IMR-90 (cell line): ENCODE results near the gene MAPK8IP1. TPM values are rescaled to one million over a fixed set of nuclear protein-coding genes. Genes with fewer than 3 reads are reported as not detected.

Experiments used
- ATAC-seq: fragments of 200-7000 bp; cut with Tn5 transposase; 2 replicates; pipeline ENCODE4 v1.9.1; 2020; ENCODE audit warnings: low read depth, mild to moderate bottlenecking, moderate library complexity
- BruUV-seq: library from RNA; stranded (reverse); fragments of 400-500 nt; replicated peaks from 2 replicates; lab custom pipeline; 2021; lab: Mats Ljungman, UMichigan
- CTCF ChIA-PET: fragments of 300-600 bp; formaldehyde crosslinking; extraction: SDS; loops from one replicate; lab custom pipeline; 2021; ENCODE audit warnings: antibody characterized with exemption; lab: Yijun Ruan, JAX
- POLR2A ChIA-PET: fragments of 300-600 bp; sonication (Branson Sonifier 250); formaldehyde crosslinking; loops from one replicate; lab custom pipeline; 2022; ENCODE audit warnings: antibody characterized with exemption; ENCODE audit not compliant: unreplicated experiment; lab: Charles Lee
- DNase-seq: peaks from one replicate; pipeline ENCODE4 v3.0.0; 2013
- H2AFZ ChIP-seq: replicated peaks from 2 replicates; pipeline ENCODE3; 2013; ENCODE audit warnings: low read length, mild to moderate bottlenecking; ENCODE audit not compliant: poor library complexity
- H2AK5ac ChIP-seq: 2 replicates; pipeline ENCODE4 v1.6.1; 2013; ENCODE audit warnings: low read depth, low read length, inconsistent platforms
- H2AK9ac ChIP-seq: replicated peaks from 2 replicates; pipeline ENCODE3; 2013; ENCODE audit warnings: mild to moderate bottlenecking, low read depth, low read length, moderate library complexity; ENCODE audit not compliant: poor library complexity
- H2BK120ac ChIP-seq: 2 replicates; pipeline ENCODE4 v1.6.1; 2013; ENCODE audit warnings: low read depth, low read length, inconsistent platforms
- H2BK15ac ChIP-seq: 3 replicates; pipeline ENCODE4 v1.6.1; 2013; ENCODE audit warnings: low read depth, low read length, inconsistent platforms
- H2BK20ac ChIP-seq: 2 replicates; pipeline ENCODE4 v1.6.1; 2013; ENCODE audit warnings: low read depth, mild to moderate bottlenecking, inconsistent platforms, low read length, moderate library complexity
- H2BK5ac ChIP-seq: 2 replicates; pipeline ENCODE4 v1.6.1; 2013; ENCODE audit warnings: mild to moderate bottlenecking, low read depth, low read length, inconsistent platforms; ENCODE audit not compliant: poor library complexity, severe bottlenecking
- H3K14ac ChIP-seq: replicated peaks from 2 replicates; pipeline ENCODE4 v1.6.1; 2013; ENCODE audit warnings: low read depth, low read length, inconsistent platforms
- H3K18ac ChIP-seq: 2 replicates; pipeline ENCODE4 v1.6.1; 2013; ENCODE audit warnings: low read depth, low read length, control low read depth
- H3K23ac ChIP-seq: 2 replicates; pipeline ENCODE4 v1.6.1; 2013; ENCODE audit warnings: low read depth, low read length, inconsistent platforms
- H3K27ac ChIP-seq: 2 replicates; pipeline ENCODE4 v1.5.1; 2013; ENCODE audit warnings: mild to moderate bottlenecking, control low read depth, low read length; ENCODE audit not compliant: insufficient read depth
- H3K27me3 ChIP-seq: 2 replicates; pipeline ENCODE4 v1.6.1; 2013; ENCODE audit warnings: low read length; ENCODE audit not compliant: control insufficient read depth, insufficient read depth
- H3K36me3 ChIP-seq: 2 replicates; pipeline ENCODE4 v1.6.1; 2013; ENCODE audit warnings: low read length, mixed read lengths; ENCODE audit not compliant: control insufficient read depth, insufficient read depth
- H3K4ac ChIP-seq: 2 replicates; pipeline ENCODE4 v1.6.1; 2013; ENCODE audit warnings: low read depth, low read length, inconsistent platforms
- H3K4me1 ChIP-seq: 2 replicates; pipeline ENCODE4 v1.6.1; 2013; ENCODE audit warnings: low read length, mixed read lengths; ENCODE audit not compliant: control insufficient read depth, insufficient read depth
- H3K4me2 ChIP-seq: 2 replicates; pipeline ENCODE4 v1.6.1; 2013; ENCODE audit warnings: low read depth, mild to moderate bottlenecking, control low read depth, low read length, moderate library complexity
- H3K4me3 ChIP-seq: 2 replicates; pipeline ENCODE4 v1.5.1; 2013; ENCODE audit warnings: low read depth, mild to moderate bottlenecking, control low read depth, low read length, moderate library complexity; ENCODE audit not compliant: insufficient read depth
- H3K56ac ChIP-seq: 2 replicates; pipeline ENCODE4 v1.6.1; 2013; ENCODE audit warnings: low read length, inconsistent platforms; ENCODE audit not compliant: insufficient read depth; ENCODE audit errors: extremely low read depth
- H3K79me1 ChIP-seq, 2 experiments: 2 replicates each; pipeline ENCODE4 v1.6.1; 2013; ENCODE audit warnings: low read length in 2 of 2, inconsistent platforms in 1 of 2, low read depth in 1 of 2
- H3K9ac ChIP-seq: 2 replicates; pipeline ENCODE4 v1.6.1; 2013; ENCODE audit warnings: low read depth, low read length, control low read depth
- H3K9me1 ChIP-seq: 2 replicates; pipeline ENCODE4 v1.6.1; 2013; ENCODE audit warnings: low read length, inconsistent platforms; ENCODE audit not compliant: insufficient read depth
- H3K9me3 ChIP-seq: 2 replicates; pipeline ENCODE4 v1.6.1; 2013; ENCODE audit warnings: low read length; ENCODE audit not compliant: control insufficient read depth, insufficient read depth
- H4K20me1 ChIP-seq: 2 replicates; pipeline ENCODE4 v1.6.1; 2013; ENCODE audit warnings: low read length, inconsistent platforms; ENCODE audit not compliant: insufficient read depth
- H4K5ac ChIP-seq: 2 replicates; pipeline ENCODE4 v1.6.1; 2013; ENCODE audit warnings: mild to moderate bottlenecking, low read depth, low read length, control low read depth
- H4K8ac ChIP-seq, 2 experiments: 2 replicates each; pipeline ENCODE4 v1.6.1; 2013; ENCODE audit warnings: low read depth in 2 of 2, low read length in 2 of 2, control low read depth in 1 of 2, inconsistent platforms in 1 of 2
- H4K91ac ChIP-seq: 2 replicates; pipeline ENCODE4 v1.6.1; 2013; ENCODE audit warnings: low read depth, low read length, inconsistent platforms; ENCODE audit not compliant: insufficient read depth
- BHLHE40 ChIP-seq: fragments of 150-350 bp; IDR thresholded peaks from 2 replicates; pipeline ENCODE4 v1.6.1; 2016; ENCODE audit warnings: mild to moderate bottlenecking, low read depth, low read length
- CEBPB ChIP-seq: IDR thresholded peaks from 2 replicates; pipeline ENCODE4 v1.6.1; 2012; ENCODE audit warnings: low read depth, low read length, improper control_type of control experiment
- CHD1 ChIP-seq: IDR thresholded peaks from 2 replicates; pipeline ENCODE4 v1.6.1; 2012; ENCODE audit warnings: low read depth, low read length, improper control_type of control experiment
- FOS ChIP-seq: fragments of 150-350 bp; IDR thresholded peaks from 2 replicates; pipeline ENCODE4 v1.6.1; 2016; ENCODE audit warnings: low read depth, low read length
- MAFK ChIP-seq: IDR thresholded peaks from 2 replicates; pipeline ENCODE4 v1.6.1; 2012; ENCODE audit warnings: low read depth, low read length, improper control_type of control experiment
- MAZ ChIP-seq: IDR thresholded peaks from 2 replicates; pipeline ENCODE4 v1.6.1; 2012; ENCODE audit warnings: low read depth, mild to moderate bottlenecking, low read length, improper control_type of control experiment, moderate library complexity, borderline replicate concordance
- MXI1 ChIP-seq: IDR thresholded peaks from 2 replicates; pipeline ENCODE4 v1.6.1; 2012; ENCODE audit warnings: low read depth, mild to moderate bottlenecking, low read length, moderate library complexity, borderline replicate concordance
- NFE2L2 ChIP-seq: fragments of 150-350 bp; IDR thresholded peaks from 2 replicates; pipeline ENCODE4 v1.6.1; 2016; ENCODE audit warnings: low read depth, mild to moderate bottlenecking, low read length
- POLR2A ChIP-seq: IDR thresholded peaks from 2 replicates; pipeline ENCODE4 v1.6.1; 2012; ENCODE audit warnings: mild to moderate bottlenecking, low read depth, low read length
- RAD21 ChIP-seq: IDR thresholded peaks from 2 replicates; pipeline ENCODE4 v1.6.1; 2012; ENCODE audit warnings: low read length, improper control_type of control experiment
- RCOR1 ChIP-seq: IDR thresholded peaks from 2 replicates; pipeline ENCODE4 v1.6.1; 2012; ENCODE audit warnings: mild to moderate bottlenecking, low read length, improper control_type of control experiment; ENCODE audit not compliant: insufficient replicate concordance
- RFX5 ChIP-seq: IDR thresholded peaks from 2 replicates; pipeline ENCODE4 v1.8.0; 2012; ENCODE audit warnings: low read depth, mild to moderate bottlenecking, low read length, moderate library complexity
- SMC3 ChIP-seq: fragments of 150-350 bp; IDR thresholded peaks from 2 replicates; pipeline ENCODE4 v1.6.1; 2016; ENCODE audit warnings: low read depth, mild to moderate bottlenecking, antibody characterized with exemption, low read length, moderate library complexity
- WGBS, 2 experiments: methylation state at CpG; one replicate each; pipeline versions ENCODE4 v1.1.5 to v1.1.7; 2013; ENCODE audit warnings: missing lambda C conversion rate in 2 of 2; ENCODE audit not compliant: insufficient read length in 1 of 2; ENCODE audit errors: extremely low coverage in 2 of 2; 5-methylcytosine and 5-hydroxymethylcytosine counted together
- dilution Hi-C: fragments of 300-500 bp; cut with HindIII; formaldehyde crosslinking; loops from one replicate; pipeline ENCODE4 v1.14.3; 2018; ENCODE audit warnings: low sequenced_read_pairs; ENCODE audit not compliant: unreplicated experiment
- in situ Hi-C: fragments of 300-500 bp; cut with MboI; formaldehyde crosslinking; loops from 3 replicates; pipeline ENCODE4 v1.14.3; 2019; ENCODE audit warnings: low sequenced_read_pairs, inconsistent platforms, mixed read lengths
- intact Hi-C: fragments of 100-400 bp; cut with micrococcal nuclease; formaldehyde crosslinking; loops from 2 replicates; pipeline ENCODE4 v1.10.0; 2022
- polyA plus RNA-seq, 3 experiments: library from polyadenylated mRNA; depleted of rRNA; stranded (reverse); fragments of >200 nt; gene quantifications; 2 replicates each; pipeline ENCODE4 v1.2.3, GENCODE V29; 2012; ENCODE audit warnings: low replicate concordance in 1 of 3
- total RNA-seq: library from RNA; depleted of rRNA; stranded (reverse); fragments of >200 nt; gene quantifications from 2 replicates; pipeline ENCODE4 v1.2.3, GENCODE V29; 2012
- TF ChIP-seq, protein P1 (sequence below): fragments of 150-350 bp; IDR thresholded peaks from 2 replicates; pipeline ENCODE4 v1.6.1; 2017; ENCODE audit warnings: mild to moderate bottlenecking, antibody characterized with exemption, low read length, low read depth
- TF ChIP-seq, protein P2 (sequence below): fragments of 150-350 bp; IDR thresholded peaks from 2 replicates; pipeline ENCODE4 v1.6.1; 2016; ENCODE audit warnings: low read depth, mild to moderate bottlenecking, low read length, moderate library complexity, borderline replicate concordance
- TF ChIP-seq, protein P3 (sequence below): conservative IDR thresholded peaks from 2 replicates; pipeline ENCODE4 v1.5.1; 2012; ENCODE audit warnings: mild to moderate bottlenecking, low read depth, low read length, improper control_type of control experiment

Gene MAPK8IP1
- total and polyA plus RNA-seq, 2 of the 4 experiments (the other 2 are of a cell fraction): 6.5 to 9.6 TPM

DNA sequence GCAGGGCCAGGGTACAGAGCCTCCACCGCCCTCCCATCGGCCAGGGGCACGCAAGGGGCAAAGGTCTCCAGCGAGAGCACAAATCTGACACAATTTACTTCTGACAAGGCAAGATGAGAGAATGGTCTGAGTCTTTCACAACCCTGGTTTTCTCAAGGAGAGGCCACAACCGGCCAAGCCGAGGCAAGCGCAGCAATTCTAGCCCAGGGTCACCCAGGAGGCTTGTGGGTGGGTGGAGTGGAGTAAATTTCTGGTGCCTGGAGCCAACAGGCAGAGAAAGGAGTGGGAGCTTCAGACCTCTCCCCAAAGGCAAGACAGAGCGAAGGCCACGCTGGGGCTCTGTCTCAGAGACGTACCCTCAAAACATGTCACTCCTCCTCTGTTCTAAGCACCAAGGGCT is 46.3 kb downstream of the MAPK8IP1 start:
- H3K56ac ChIP-seq: no peak overlapping the region
- no peak overlapping the region for H3K4me3 ChIP-seq
- H3K79me1 ChIP-seq: no peaks in the 10 kb centered on the region
- H2BK20ac ChIP-seq: no peak overlapping the region
- BruUV-seq: no TSS peak
- no peak overlapping the region for H4K5ac ChIP-seq
- in situ Hi-C loops: no loop called here
- no peak overlapping the region for H3K4me2 ChIP-seq
- dilution Hi-C loops: no loop called here
- CTCF ChIA-PET: no interaction called here
- no peaks in the 10 kb centered on the region for H3K9me3 ChIP-seq
- H2AK5ac ChIP-seq: no peak overlapping the region
- no peaks in the 10 kb centered on the region; the same call in 1 of the 2 replicates for H3K4me1 ChIP-seq
- H2AK9ac ChIP-seq: no peak overlapping the region
- H4K20me1 ChIP-seq: peaks cover 7% of the 10 kb centered on the region; the same call in 1 of the 2 replicates
- H3K36me3 ChIP-seq: peaks cover 42% of the 10 kb centered on the region
- intact Hi-C loops: no loop called here
- no peak for TF ChIP-seq FOS
- TF ChIP-seq MXI1: no peak
- no peak for TF ChIP-seq BHLHE40
- no peak for TF ChIP-seq SMC3
- TF ChIP-seq MAFK: no peak
- TF ChIP-seq, protein P1, sequence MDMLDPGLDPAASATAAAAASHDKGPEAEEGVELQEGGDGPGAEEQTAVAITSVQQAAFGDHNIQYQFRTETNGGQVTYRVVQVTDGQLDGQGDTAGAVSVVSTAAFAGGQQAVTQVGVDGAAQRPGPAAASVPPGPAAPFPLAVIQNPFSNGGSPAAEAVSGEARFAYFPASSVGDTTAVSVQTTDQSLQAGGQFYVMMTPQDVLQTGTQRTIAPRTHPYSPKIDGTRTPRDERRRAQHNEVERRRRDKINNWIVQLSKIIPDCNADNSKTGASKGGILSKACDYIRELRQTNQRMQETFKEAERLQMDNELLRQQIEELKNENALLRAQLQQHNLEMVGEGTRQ: no peak
- TF ChIP-seq CHD1: no peak
- no peak for TF ChIP-seq RFX5
- no peak for TF ChIP-seq CEBPB
- TF ChIP-seq, protein P2, sequence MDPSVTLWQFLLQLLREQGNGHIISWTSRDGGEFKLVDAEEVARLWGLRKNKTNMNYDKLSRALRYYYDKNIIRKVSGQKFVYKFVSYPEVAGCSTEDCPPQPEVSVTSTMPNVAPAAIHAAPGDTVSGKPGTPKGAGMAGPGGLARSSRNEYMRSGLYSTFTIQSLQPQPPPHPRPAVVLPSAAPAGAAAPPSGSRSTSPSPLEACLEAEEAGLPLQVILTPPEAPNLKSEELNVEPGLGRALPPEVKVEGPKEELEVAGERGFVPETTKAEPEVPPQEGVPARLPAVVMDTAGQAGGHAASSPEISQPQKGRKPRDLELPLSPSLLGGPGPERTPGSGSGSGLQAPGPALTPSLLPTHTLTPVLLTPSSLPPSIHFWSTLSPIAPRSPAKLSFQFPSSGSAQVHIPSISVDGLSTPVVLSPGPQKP: no peak
- no peak for TF ChIP-seq NFE2L2
- TF ChIP-seq RAD21: no peak
- TF ChIP-seq, protein P3, sequence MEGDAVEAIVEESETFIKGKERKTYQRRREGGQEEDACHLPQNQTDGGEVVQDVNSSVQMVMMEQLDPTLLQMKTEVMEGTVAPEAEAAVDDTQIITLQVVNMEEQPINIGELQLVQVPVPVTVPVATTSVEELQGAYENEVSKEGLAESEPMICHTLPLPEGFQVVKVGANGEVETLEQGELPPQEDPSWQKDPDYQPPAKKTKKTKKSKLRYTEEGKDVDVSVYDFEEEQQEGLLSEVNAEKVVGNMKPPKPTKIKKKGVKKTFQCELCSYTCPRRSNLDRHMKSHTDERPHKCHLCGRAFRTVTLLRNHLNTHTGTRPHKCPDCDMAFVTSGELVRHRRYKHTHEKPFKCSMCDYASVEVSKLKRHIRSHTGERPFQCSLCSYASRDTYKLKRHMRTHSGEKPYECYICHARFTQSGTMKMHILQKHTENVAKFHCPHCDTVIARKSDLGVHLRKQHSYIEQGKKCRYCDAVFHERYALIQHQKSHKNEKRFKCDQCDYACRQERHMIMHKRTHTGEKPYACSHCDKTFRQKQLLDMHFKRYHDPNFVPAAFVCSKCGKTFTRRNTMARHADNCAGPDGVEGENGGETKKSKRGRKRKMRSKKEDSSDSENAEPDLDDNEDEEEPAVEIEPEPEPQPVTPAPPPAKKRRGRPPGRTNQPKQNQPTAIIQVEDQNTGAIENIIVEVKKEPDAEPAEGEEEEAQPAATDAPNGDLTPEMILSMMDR: no peak
- no peak for TF ChIP-seq MAZ
- TF ChIP-seq POLR2A: no peak
- no peak for TF ChIP-seq RCOR1
- H2BK15ac ChIP-seq: no peak overlapping the region
- no peak overlapping the region for H4K8ac ChIP-seq
- no peak overlapping the region for H3K18ac ChIP-seq
- peaks cover 2% of the 10 kb centered on the region; the same call in 1 of the 2 replicates for H3K27me3 ChIP-seq
- H2BK120ac ChIP-seq: no peak overlapping the region
- H3K4ac ChIP-seq: no peak overlapping the region
- H2AFZ ChIP-seq: no peak overlapping the region
- DNase-seq (no peak), ATAC-seq (no peak)
- no peak overlapping the region for H3K23ac ChIP-seq
- no peak overlapping the region for H2BK5ac ChIP-seq
- H3K14ac ChIP-seq: no peak overlapping the region
- WGBS, 2 experiments: 100% methylated on average over 4 of the region's 10 CpGs; no CpG with 5 or more reads in 1 of the 2 experiments
- H3K9me1 ChIP-seq: no peaks in the 10 kb centered on the region
- no peak overlapping the region for H3K9ac ChIP-seq
- POLR2A ChIA-PET: no interaction called here
- no peak overlapping the region for H3K27ac ChIP-seq
- no peak overlapping the region for H4K91ac ChIP-seq
